ENCODE measurements around the gene PCSK1N.

The PCSK1N gene

DNA sequence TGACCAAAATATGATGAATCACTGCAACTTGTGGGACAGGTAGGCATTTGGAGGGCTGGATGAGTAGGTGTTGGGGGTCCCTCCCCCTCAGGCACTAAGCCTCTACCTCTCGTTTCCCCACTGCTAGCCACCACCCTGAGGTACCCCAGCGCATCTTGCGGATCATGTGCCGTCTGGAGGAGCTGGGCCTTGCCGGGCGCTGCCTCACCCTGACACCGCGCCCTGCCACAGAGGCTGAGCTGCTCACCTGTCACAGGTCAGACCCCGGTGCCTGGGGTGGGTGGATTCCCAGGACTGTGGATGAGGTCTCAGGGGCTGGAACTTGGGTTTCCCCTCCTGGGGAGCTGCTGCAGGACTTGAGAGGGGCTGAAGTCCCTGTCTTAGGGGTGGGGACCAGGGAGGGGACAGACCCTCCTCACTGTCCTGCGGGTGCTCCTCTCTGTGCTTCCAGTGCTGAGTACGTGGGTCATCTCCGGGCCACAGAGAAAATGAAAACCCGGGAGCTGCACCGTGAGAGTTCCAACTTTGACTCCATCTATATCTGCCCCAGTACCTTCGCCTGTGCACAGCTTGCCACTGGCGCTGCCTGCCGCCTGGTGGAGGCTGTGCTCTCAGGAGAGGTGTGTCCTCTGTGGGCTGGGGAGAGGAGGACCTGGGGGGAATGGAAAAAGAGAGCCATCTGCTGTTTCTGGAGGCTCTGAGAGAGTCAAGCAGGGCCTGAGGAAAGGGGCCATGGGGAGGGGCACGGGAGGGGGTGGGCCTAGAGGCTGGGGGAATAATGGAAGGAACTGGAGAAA, 19.2 kb downstream of the PCSK1N start:
- FAIRE-seq (no peak), DNase-seq (ENCODE audit: insufficient read length) (no peak)
- no peak for TF ChIP-seq TAF1 (IDR thresholded peaks at IDR 0.05; ENCODE audit: borderline replicate concordance, low read depth, low read length)
- TF ChIP-seq POLR2AphosphoS5 (IDR thresholded peaks at IDR 0.05; ENCODE audit: low read depth, low read length) = no peak
- TF ChIP-seq POLR2A (IDR thresholded peaks at IDR 0.05; ENCODE audit: low read depth, low read length) = no peak

DNA sequence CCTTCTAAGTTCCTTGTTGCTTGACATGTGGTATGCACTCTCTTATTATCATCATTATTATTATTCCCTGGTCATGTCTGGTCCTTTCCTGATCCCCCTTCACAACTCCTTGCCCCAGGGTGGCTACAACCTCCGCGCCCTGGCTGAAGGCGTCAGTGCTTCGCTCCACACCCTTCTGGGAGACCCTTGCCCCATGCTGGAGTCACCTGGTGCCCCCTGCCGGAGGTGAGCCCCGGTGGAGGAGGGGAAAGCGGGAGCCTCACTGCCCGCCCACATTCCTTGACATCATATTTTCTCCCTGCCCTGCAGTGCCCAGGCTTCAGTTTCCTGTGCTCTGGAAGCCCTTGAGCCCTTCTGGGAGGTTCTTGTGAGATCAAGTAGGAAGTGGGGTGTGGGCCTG, 20.1 kb downstream of the PCSK1N start:
- no peak for DNase-seq (ENCODE audit: insufficient read length)
- TF ChIP-seq TAF1 (IDR thresholded peaks at IDR 0.05; ENCODE audit: borderline replicate concordance, low read depth, low read length) = no peak
- TF ChIP-seq POLR2AphosphoS5 (IDR thresholded peaks at IDR 0.05; ENCODE audit: low read depth, low read length) = no peak
- TF ChIP-seq POLR2A (IDR thresholded peaks at IDR 0.05; ENCODE audit: low read depth, low read length) = no peak
- no peak for FAIRE-seq

DNA sequence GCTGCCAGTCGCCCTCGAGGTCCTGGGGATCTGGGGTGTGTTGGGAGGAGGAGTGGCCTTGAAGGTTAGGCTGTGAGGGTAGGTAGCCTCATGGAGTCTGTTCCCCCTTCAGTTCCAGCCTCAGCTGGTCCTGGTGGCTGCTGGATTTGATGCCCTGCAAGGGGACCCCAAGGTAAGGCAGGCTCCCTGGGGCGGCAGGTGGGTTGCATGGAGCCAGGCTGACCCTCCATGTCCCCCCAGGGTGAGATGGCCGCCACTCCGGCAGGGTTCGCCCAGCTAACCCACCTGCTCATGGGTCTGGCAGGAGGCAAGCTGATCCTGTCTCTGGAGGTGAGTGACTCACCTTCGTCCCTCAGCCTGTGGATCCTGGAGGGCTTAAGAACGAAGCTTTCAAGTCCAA, 20.7 kb downstream of the PCSK1N start:
- TF ChIP-seq TAF1 (IDR thresholded peaks at IDR 0.05; ENCODE audit: borderline replicate concordance, low read depth, low read length) (no peak), POLR2A (IDR thresholded peaks at IDR 0.05; ENCODE audit: low read depth, low read length) (no peak), POLR2AphosphoS5 (IDR thresholded peaks at IDR 0.05; ENCODE audit: low read depth, low read length) (no peak)
- no peak for DNase-seq (ENCODE audit: insufficient read length)
- FAIRE-seq = no peak

DNA sequence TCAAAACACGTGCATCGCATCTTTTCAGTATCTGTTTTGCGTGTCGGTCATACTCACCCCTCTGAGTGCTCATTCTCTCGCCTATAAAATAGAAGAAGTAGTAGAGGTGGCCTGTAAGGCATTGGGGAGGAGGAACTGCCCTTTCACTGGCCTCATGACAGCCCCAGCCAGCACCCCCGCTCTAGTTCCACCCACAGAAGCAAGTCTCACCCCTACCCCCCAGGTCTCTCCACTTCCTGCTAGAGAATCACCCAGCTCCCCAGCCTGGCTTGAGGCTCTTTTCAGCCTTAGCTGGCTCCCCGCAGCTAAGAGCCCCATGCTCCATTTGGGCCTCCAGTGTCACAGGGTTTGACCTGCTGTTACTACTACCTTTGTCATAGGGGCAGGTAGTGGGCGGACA, 21.8 kb downstream of the PCSK1N start:
- FAIRE-seq = no peak

DNA sequence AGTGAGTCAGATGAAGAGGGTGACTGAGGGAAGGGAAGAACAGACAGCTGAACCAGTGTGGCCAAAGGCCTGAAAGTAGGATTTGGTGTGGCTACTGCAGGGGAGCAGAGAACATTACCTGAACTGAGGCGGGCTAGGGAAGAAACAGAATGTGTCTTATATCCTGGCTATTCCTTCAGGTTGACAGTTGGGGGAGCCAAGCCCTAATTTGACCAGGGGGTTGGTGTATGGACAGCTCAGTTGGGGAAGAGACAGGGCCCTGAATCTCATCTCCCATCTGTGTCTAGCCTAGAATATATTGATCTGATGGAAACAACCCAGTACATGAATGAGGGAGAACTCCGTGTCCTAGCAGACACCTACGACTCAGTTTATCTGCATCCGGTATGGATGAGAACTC, 29.3 kb downstream of the PCSK1N start:
- DNase-seq (ENCODE audit: insufficient read length) = no peak
- no peak for TF ChIP-seq TAF1 (IDR thresholded peaks at IDR 0.05; ENCODE audit: borderline replicate concordance, low read depth, low read length)
- FAIRE-seq = no peak

More for the DNA sequence above, 21.8 kb downstream of the PCSK1N start:
- no peak for DNase-seq (ENCODE audit: insufficient read length)
- TF ChIP-seq TAF1 (IDR thresholded peaks at IDR 0.05; ENCODE audit: borderline replicate concordance, low read depth, low read length) = no peak
- TF ChIP-seq POLR2AphosphoS5 (IDR thresholded peaks at IDR 0.05; ENCODE audit: low read depth, low read length) = no peak
- no peak for TF ChIP-seq POLR2A (IDR thresholded peaks at IDR 0.05; ENCODE audit: low read depth, low read length)

DNA sequence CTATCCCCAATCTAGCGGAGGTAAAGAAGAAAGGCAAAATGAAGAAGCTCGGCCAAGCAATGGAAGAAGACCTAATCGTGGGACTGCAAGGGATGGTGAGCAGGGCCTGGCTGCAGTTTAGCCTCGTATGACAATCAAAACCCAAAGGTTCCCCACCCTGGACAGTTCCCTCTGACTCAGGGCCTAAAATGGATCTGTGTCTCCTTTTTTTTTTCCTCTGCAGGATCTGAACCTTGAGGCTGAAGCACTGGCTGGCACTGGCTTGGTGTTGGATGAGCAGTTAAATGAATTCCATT, 32.6 kb downstream of the PCSK1N start:
- FAIRE-seq (no peak), DNase-seq (ENCODE audit: insufficient read length) (no peak)
- TF ChIP-seq POLR2A (IDR thresholded peaks at IDR 0.05; ENCODE audit: low read depth, low read length) (no peak), POLR2AphosphoS5 (IDR thresholded peaks at IDR 0.05; ENCODE audit: low read depth, low read length) (no peak), TAF1 (IDR thresholded peaks at IDR 0.05; ENCODE audit: borderline replicate concordance, low read depth, low read length) (no peak)

DNA sequence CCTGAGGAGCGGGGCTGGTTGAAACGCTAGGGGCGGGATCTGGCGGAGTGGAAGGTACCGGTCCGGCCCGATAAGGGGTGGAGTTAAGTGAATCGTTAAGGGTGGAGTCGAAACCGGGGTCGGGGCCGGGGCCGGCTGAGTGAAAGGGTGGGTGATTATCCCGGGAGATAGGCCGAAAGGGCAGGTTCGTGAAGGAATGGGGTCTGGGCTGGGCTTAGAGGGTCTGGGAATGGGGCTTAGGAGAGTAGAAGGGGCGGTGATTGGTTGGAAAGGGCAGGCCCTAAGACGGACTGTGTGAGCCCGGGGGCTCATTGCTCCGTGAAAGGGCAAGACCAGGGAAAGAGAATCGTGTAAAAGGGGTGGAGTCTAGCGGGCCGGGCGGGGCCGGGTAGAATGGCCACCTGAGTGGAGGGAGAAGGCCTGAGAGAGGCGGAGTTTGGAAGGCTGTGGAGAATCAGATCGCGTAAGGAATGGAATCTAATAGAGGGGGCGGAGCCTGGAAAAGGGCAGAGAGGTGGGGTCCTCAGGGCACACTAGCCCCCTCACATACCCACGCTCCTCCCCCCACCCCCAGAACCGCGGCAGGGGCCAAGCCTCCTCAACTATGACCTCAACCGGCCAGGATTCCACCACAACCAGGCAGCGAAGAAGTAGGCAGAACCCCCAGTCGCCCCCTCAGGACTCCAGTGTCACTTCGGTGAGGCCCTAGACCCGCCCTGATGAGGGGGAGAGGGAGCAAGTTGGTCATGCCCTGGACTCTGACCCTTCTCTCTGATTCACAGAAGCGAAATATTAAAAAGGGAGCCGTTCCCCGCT, 33.1 kb downstream of the PCSK1N start:
- no peak for FAIRE-seq
- TF ChIP-seq TAF1 (IDR thresholded peaks at IDR 0.05; ENCODE audit: borderline replicate concordance, low read depth, low read length) (no peak), POLR2AphosphoS5 (IDR thresholded peaks at IDR 0.05; ENCODE audit: low read depth, low read length) (0 out of 2 replicates have a peak, but pooled peaks have one; percentile 29), POLR2A (IDR thresholded peaks at IDR 0.05; ENCODE audit: low read depth, low read length) (peak; percentile 75)

DNA sequence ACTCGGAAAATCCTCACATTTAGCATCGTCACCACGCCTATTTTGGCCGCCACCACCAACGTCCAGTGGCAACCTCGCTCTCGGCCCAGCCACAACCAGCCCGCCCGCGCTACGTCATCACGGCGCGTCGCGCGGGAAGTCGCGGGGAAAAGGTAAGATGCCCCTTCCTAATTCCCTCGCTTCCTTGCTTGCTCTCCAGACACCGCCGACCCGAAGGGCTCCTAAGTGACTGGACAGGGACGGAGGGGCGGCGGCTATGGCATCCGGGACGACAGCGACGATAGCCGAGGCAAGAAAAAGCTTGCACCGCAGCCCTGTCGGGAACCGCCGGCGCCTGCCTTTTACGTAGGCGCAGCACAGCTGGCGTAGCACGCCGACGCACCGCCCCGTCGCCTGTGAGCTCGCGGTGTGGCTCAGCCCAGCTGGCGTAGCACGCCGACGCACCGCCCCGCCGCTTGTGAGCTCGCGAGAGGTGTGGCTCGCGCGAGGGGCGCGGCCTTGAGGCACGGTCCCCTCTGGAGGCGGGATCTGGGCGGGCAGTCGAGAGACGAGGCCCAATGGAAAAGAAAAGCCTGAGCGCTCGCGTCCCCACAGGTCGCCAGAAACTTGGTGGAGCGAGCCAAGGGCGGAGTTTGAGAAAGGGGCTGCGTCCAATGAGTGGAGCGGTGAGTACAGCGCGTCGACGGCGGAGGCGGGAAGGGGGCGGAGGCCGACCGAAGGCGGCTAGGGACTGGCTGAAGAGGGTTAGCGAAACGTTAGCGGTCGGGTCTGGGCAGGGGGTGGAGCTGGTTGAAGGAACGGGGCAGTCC, 33.9 kb downstream of the PCSK1N start, which contains the start of gene HDAC6:
Gene HDAC6, plus strand, starts transcription at position 788 of the 809 bp plus-strand sequence. CDS start 626 bp downstream, outside the sequence.
- TF ChIP-seq POLR2AphosphoS5 (IDR thresholded peaks at IDR 0.05; ENCODE audit: low read depth, low read length) (no peak), POLR2A (IDR thresholded peaks at IDR 0.05; ENCODE audit: low read depth, low read length) (peak; percentile 27; the same call in 1 of the 2 replicates), TAF1 (IDR thresholded peaks at IDR 0.05; ENCODE audit: borderline replicate concordance, low read depth, low read length) (0 out of 2 replicates have a peak, but pooled peaks have one; percentile 14)
- FAIRE-seq (peak; percentile 94), DNase-seq (ENCODE audit: insufficient read length) (peak; percentile 76)

More for the DNA sequence above, 33.1 kb downstream of the PCSK1N start:
- peak; percentile 62 for DNase-seq (ENCODE audit: insufficient read length)

DNA sequence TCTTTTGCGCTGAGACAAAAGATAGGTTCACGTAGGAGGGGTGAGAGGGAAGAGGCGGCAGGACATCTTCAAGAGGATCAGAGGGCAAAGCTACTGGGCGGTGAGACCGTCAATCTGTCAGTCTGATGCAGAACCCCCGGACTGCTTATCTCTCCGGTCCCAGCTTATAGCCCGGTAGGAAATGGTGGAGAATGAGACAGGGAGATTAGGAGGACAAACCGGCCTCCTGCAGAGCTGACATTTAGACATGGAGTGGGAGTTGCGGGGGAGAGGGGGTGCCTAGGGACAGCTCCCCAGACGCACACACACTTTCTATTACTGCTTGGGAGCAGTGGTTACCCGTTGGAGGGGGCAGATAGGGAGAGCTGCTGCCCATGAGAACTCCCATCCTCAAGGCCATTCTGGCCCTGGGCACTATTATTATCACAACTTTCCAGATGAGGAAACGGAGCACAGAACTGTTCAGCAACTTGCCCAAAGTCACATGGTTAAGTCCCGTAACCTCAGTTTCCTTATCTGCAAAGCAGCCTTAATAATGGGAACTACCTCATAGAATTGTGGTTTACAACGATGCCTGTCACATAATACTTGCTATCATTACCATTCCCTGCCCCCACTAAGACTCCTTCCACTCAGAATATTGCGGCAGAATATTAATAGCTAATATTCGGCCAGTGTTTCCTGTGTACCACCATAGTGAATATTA, 34.7 kb downstream of the PCSK1N start:
- DNase-seq (ENCODE audit: insufficient read length) (no peak), FAIRE-seq (no peak)
- TF ChIP-seq TAF1 (IDR thresholded peaks at IDR 0.05; ENCODE audit: borderline replicate concordance, low read depth, low read length) (no peak), POLR2A (IDR thresholded peaks at IDR 0.05; ENCODE audit: low read depth, low read length) (no peak), POLR2AphosphoS5 (IDR thresholded peaks at IDR 0.05; ENCODE audit: low read depth, low read length) (no peak)

DNA sequence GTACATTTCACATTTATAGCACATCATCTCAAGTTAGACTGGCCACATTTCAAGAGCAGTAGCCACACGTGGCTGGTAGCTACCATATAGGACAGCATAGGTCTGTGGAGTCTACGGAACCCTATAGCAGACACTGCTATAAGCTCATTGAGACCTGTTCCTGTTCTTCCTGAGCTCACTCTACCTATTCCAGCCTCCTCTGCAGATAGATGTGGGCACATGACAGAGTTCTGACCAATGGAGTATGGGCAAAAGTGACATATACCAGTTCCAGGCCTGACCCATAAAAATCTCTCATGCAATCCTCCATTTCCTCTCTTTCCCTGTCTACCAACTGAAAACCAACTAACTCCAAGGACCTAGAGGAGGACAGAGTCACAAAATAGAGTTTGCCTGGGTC, 37.1 kb downstream of the PCSK1N start:
- TF ChIP-seq POLR2AphosphoS5 (IDR thresholded peaks at IDR 0.05; ENCODE audit: low read depth, low read length) (no peak), TAF1 (IDR thresholded peaks at IDR 0.05; ENCODE audit: borderline replicate concordance, low read depth, low read length) (no peak), POLR2A (IDR thresholded peaks at IDR 0.05; ENCODE audit: low read depth, low read length) (no peak)
- DNase-seq (ENCODE audit: insufficient read length) = no peak
- FAIRE-seq = no peak

All from GM12892 (cell line).